NB4 (cell line): ENCODE results near the gene ZFPM1.
A peak's percentile ranks its signal among the peaks of the same experiment; 100 is the strongest.

Source experiments
- DNase-seq: peaks from one replicate; pipeline ENCODE4 v3.0.0; 2010; ENCODE audit warnings: low read depth
- H3K4me3 ChIP-seq: one replicate; pipeline ENCODE4 v1.5.1; 2011; ENCODE audit warnings: mild to moderate bottlenecking, low read depth, low read length, moderate library complexity
- MYC ChIP-seq: IDR thresholded peaks from 2 replicates; pipeline ENCODE4 v1.6.1; 2011; ENCODE audit warnings: low read depth, low read length
- POLR2A ChIP-seq: IDR thresholded peaks from 2 replicates; pipeline ENCODE4 v1.6.1; 2011; ENCODE audit warnings: mild to moderate bottlenecking; ENCODE audit not compliant: insufficient read length; ENCODE audit errors: extremely low read depth
- TF ChIP-seq, protein P1 (sequence below): IDR thresholded peaks from 2 replicates; pipeline ENCODE4 v1.6.1; 2011; ENCODE audit warnings: low read depth, low read length
- TF ChIP-seq, protein P2 (sequence below): IDR thresholded peaks from one replicate; pipeline ENCODE4 v1.5.1; 2012; ENCODE audit warnings: low read depth, low read length

ZFPM1 gene

DNA sequence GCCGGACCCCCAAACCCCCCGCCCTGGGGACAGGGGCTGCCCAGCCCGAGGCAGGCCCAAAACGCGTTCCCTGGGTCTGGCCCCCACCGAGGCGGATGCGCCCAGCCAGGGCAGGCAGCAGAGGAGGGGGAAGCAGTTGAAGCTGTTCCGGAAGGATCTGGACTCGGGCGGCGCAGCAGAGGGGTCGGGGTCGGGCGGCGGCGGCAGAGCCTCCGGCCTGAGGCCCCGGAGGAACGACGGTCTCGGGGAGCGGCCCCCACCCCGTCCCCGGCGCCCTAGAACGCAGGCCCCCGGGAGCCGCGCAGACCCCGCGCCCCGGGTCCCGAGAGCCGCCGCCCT is 22.9 kb upstream of the ZFPM1 start:
- peak; percentile 51 for DNase-seq
- H3K4me3 ChIP-seq, result peak overlapping the region; percentile 32
- TF ChIP-seq, protein P1, sequence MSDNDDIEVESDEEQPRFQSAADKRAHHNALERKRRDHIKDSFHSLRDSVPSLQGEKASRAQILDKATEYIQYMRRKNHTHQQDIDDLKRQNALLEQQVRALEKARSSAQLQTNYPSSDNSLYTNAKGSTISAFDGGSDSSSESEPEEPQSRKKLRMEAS, result no peak
- TF ChIP-seq, protein P2, sequence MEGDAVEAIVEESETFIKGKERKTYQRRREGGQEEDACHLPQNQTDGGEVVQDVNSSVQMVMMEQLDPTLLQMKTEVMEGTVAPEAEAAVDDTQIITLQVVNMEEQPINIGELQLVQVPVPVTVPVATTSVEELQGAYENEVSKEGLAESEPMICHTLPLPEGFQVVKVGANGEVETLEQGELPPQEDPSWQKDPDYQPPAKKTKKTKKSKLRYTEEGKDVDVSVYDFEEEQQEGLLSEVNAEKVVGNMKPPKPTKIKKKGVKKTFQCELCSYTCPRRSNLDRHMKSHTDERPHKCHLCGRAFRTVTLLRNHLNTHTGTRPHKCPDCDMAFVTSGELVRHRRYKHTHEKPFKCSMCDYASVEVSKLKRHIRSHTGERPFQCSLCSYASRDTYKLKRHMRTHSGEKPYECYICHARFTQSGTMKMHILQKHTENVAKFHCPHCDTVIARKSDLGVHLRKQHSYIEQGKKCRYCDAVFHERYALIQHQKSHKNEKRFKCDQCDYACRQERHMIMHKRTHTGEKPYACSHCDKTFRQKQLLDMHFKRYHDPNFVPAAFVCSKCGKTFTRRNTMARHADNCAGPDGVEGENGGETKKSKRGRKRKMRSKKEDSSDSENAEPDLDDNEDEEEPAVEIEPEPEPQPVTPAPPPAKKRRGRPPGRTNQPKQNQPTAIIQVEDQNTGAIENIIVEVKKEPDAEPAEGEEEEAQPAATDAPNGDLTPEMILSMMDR, result no peak
- no peak for TF ChIP-seq POLR2A
- TF ChIP-seq MYC, result no peak

DNA sequence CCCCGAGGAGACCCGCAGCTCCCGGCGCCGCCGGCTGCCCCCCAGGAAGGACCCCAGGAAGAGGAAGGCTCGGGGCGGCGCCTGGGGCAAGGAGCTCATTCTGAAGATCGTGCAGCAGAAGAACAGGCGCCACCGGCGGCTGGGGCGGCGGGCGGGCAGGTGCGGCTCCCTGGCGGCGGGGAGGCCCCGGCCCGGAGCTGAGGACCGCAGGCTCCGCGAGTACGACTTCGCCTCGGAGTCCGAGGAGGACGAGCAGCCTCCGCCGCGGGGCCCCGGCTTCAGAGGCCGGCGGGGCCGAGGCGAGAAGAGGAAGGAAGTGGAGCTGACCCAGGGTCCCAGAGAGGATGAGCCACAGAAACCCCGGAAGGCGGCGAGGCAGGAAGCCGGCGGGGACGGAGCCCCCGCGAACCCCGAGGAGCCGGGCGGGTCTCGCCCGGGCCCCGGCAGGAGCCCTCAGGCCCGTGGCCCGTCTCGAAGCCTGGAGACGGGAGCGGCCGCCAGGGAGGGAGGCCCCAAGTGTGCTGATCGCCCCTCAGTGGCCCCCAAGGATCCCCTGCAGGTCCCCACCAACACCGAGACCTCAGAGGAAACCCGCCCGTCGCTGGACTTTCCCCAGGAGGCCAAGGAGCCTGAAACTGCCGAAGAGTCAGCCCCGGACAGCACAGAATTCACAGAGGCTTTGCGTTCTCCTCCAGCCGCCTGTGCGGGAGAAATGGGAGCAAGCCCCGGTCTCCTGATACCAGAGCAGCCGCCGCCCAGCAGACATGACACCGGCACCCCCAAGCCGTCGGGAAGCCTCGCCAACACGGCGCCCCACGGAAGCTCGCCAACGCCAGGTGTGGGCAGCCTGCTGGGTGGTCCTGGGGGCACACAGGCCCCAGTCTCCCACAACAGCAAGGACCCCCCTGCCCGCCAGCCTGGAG is 22.3 kb upstream of the ZFPM1 start:
- 0 out of 2 replicates have a peak, but pooled peaks have one; percentile 9 for TF ChIP-seq MYC
- TF ChIP-seq, protein P2, result no peak
- peak; percentile 22 for TF ChIP-seq POLR2A
- TF ChIP-seq, protein P1, result peak; percentile 32
- H3K4me3 ChIP-seq, result peak overlapping the region; percentile 40
- DNase-seq, result peak; percentile 90

DNA sequence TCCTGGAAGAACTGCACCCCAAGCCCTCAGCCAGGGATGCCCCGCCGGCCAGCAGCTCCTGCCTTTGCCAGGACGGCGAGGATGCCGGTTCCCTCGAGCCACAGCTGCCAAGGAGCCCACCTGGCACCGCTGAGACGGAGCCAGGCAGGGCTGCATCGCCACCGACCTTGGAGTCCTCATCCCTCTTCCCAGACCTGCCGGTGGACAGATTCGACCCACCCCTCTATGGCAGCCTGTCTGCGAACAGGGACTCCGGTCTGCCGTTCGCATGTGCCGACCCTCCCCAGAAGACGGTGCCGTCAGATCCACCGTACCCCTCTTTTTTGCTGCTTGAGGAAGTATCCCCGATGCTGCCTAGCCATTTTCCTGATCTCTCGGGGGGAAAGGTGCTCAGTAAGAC is 21.4 kb upstream of the ZFPM1 start:
- H3K4me3 ChIP-seq, result no peak overlapping the region
- TF ChIP-seq, protein P2, result no peak
- TF ChIP-seq POLR2A (no peak), MYC (no peak)
- TF ChIP-seq, protein P1, result no peak
- DNase-seq, result no peak

DNA sequence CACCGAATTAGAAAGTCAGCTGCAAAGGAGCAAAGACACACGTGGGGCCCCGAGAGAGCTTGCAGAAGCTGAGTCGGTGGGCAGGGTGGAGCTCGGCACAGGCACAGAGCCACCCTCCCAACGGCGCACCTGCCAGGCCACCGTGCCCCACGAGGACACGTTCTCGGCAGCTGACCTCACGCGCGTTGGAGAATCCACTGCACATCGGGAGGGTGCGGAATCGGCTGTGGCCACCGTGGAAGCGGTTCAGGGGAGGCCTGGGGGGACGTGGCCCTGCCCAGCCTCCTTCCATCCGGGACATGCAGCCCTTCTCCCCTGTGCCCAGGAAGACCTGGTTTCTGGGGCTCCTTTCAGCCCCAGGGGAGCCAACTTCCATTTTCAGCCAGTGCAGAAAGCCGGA is 20.9 kb upstream of the ZFPM1 start:
- no peak overlapping the region for H3K4me3 ChIP-seq
- TF ChIP-seq, protein P2, result no peak
- TF ChIP-seq MYC (no peak), POLR2A (no peak)
- TF ChIP-seq, protein P1, result no peak

DNA sequence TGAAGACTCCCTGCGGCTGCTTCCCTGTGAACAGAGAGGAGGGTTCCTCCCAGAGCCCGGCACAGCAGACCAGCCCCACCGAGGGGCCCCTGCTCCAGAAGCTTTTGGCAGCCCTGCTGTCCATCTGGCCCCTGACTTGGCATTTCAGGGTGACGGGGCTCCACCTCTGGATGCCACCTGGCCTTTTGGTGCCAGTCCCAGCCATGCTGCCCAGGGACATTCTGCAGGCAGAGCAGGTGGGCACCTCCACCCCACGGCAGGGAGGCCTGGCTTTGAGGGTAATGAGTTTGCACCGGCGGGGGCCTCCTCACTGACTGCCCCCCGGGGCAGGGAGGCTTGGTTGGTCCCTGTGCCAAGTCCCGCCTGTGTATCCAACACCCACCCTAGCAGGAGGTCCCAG is 20.3 kb upstream of the ZFPM1 start:
- H3K4me3 ChIP-seq, result no peak overlapping the region
- DNase-seq, result no peak
- TF ChIP-seq, protein P1, result no peak
- TF ChIP-seq MYC (no peak), POLR2A (no peak)
- TF ChIP-seq, protein P2, result no peak

More for the DNA sequence above, 20.9 kb upstream of the ZFPM1 start:
- no peak for DNase-seq
